Prostate gland (tissue), 2 donors: ENCODE measurements around the gene MSI1. TPM values are rescaled to one million over a fixed set of nuclear protein-coding genes. Genes with fewer than 3 reads are reported as not detected.

Experiments used
- DNase-seq: peaks from one replicate; pipeline ENCODE4 v3.0.0-alpha.2; 2019; ENCODE audit warnings: low spot score
- H3K27ac ChIP-seq, 2 donors: fragments of 200-600 bp; sonication (generic); 2 replicates each; pipeline ENCODE4 v1.5.1; 2017 to 2019
- H3K27me3 ChIP-seq: fragments of 200-600 bp; sonication (generic); replicated peaks from 2 replicates; pipeline ENCODE4 v1.5.1; 2019; ENCODE audit not compliant: insufficient read depth
- H3K36me3 ChIP-seq, 2 donors: fragments of 200-600 bp; sonication (generic); 1 replicate in 1 of 2; 2 replicates in 1 of 2; pipeline versions ENCODE4 v1.5.1 to v1.8.1; 2017 to 2019
- H3K4me1 ChIP-seq: fragments of 200-600 bp; sonication (generic); replicated peaks from 2 replicates; pipeline ENCODE4 v1.5.1; 2019
- H3K4me3 ChIP-seq, 2 donors: fragments of 200-600 bp; sonication (generic); 2 replicates each; pipeline ENCODE4 v1.5.1; 2017 to 2019
- H3K9me3 ChIP-seq: fragments of 200-600 bp; sonication (generic); 2 replicates; pipeline ENCODE4 v1.5.1; 2017
- CTCF ChIP-seq, 4 experiments: fragments of 200-600 bp in 2 of 4; fragments of 450-650 bp in 2 of 4; sonication (generic) in 2 of 4; IDR thresholded peaks; 1 replicate in 3 of 4; 2 replicates in 1 of 4; pipeline ENCODE4 v1.5.1; 2016 to 2019; ENCODE audit warnings: antibody characterized with exemption in 4 of 4, mild to moderate bottlenecking in 2 of 4, moderate library complexity in 2 of 4
- POLR2A ChIP-seq: fragments of 450-650 bp; IDR thresholded peaks from one replicate; pipeline ENCODE4 v1.6.1; 2016; ENCODE audit warnings: antibody characterized with exemption, mild to moderate bottlenecking
- POLR2AphosphoS5 ChIP-seq: sonication (generic); formaldehyde crosslinking; IDR thresholded peaks from one replicate; pipeline ENCODE4 v1.6.1; 2017; ENCODE audit warnings: antibody characterized with exemption
- WGBS: methylation state at CpG from one replicate; pipeline ENCODE4 v1.1.5; 2018; 5-methylcytosine and 5-hydroxymethylcytosine counted together
- intact Hi-C: fragments of 100-400 bp; cut with DNase I; formaldehyde crosslinking; loops from one replicate; pipeline ENCODE4 v1.14.2; 2022
- total RNA-seq, 2 donors: library from RNA; depleted of rRNA; stranded (reverse); fragments of >200 nt; gene quantifications; one replicate each; pipeline ENCODE4 v1.1.0, GENCODE V29; 2016

MSI1 gene
- total RNA-seq, 2 donors from 2014 or later: 1.7 to 8.2 TPM

GRCh38 chr12:120366845-120367232 lies 2.1 kb downstream of the MSI1 start:
- TF ChIP-seq POLR2A: no peak
- TF ChIP-seq POLR2AphosphoS5: no peak
- no peak for TF ChIP-seq CTCF (IDR thresholded peaks at IDR 0.05)
- H3K36me3 ChIP-seq: no peaks in the 10 kb centered on the region
- H3K4me1 ChIP-seq: peaks cover 7% of the 10 kb centered on the region
- intact Hi-C loops: no loop called here
- H3K27me3 ChIP-seq: no peaks in the 10 kb centered on the region
- WGBS: 79% methylated on average over 7 of the region's 7 CpGs
- no peaks in the 10 kb centered on the region for H3K9me3 ChIP-seq
- H3K27ac ChIP-seq: no peak overlapping the region
- no peak for DNase-seq
- H3K4me3 ChIP-seq: no peak overlapping the region

- intact Hi-C loops: no loop called here
- Histone ChIP-seq H3K4me1 (peaks cover 7% of the 10 kb centered on the region), H3K27ac (no peak overlapping the region), H3K27me3 (no peaks in the 10 kb centered on the region), H3K9me3 (no peaks in the 10 kb centered on the region), H3K36me3 (no peaks in the 10 kb centered on the region), H3K4me3 (no peak overlapping the region)
- TF ChIP-seq POLR2A (no peak), POLR2AphosphoS5 (no peak), CTCF (IDR thresholded peaks at IDR 0.05) (no peak)
- no peak for DNase-seq
- 83% methylated on average over 7 of the region's 7 CpGs for WGBS
Observed at GRCh38 chr12:120366341-120366705, 2.6 kb downstream of the MSI1 start.

- intact Hi-C loops: no loop called here
- Histone ChIP-seq H3K4me3 (no peak overlapping the region), H3K4me1 (peaks cover 7% of the 10 kb centered on the region), H3K27ac (no peak overlapping the region), H3K36me3 (no peaks in the 10 kb centered on the region), H3K27me3 (no peaks in the 10 kb centered on the region), H3K9me3 (no peaks in the 10 kb centered on the region)
- no peak for DNase-seq
- WGBS: 72% methylated on average over 13 of the region's 13 CpGs
- TF ChIP-seq CTCF (IDR thresholded peaks at IDR 0.05) (no peak), POLR2AphosphoS5 (no peak), POLR2A (no peak)
Observed at GRCh38 chr12:120365675-120366340, 3.2 kb downstream of the MSI1 start.

- Histone ChIP-seq H3K36me3 (no peaks in the 10 kb centered on the region), H3K4me1 (peaks cover 1% of the 10 kb centered on the region), H3K4me3 (no peak overlapping the region), H3K9me3 (no peaks in the 10 kb centered on the region), H3K27ac (no peak overlapping the region), H3K27me3 (no peaks in the 10 kb centered on the region)
- DNase-seq: no peak
- intact Hi-C loops: no loop called here
- TF ChIP-seq POLR2AphosphoS5 (no peak), POLR2A (no peak), CTCF (IDR thresholded peaks at IDR 0.05) (no peak)
- WGBS: 76% methylated on average over 6 of the region's 6 CpGs
Observed at GRCh38 chr12:120364487-120364886, 4.5 kb downstream of the MSI1 start.

GRCh38 chr12:120363274-120363855 lies 5.6 kb downstream of the MSI1 start:
- Histone ChIP-seq H3K9me3 (no peaks in the 10 kb centered on the region), H3K27ac (no peak overlapping the region), H3K27me3 (no peaks in the 10 kb centered on the region), H3K36me3 (no peaks in the 10 kb centered on the region), H3K4me1 (no peaks in the 10 kb centered on the region), H3K4me3 (no peak overlapping the region)
- no peak for TF ChIP-seq POLR2A
- no peak for TF ChIP-seq CTCF (IDR thresholded peaks at IDR 0.05)
- no peak for TF ChIP-seq POLR2AphosphoS5
- 76% methylated on average over 9 of the region's 9 CpGs for WGBS
- intact Hi-C loops: no loop called here
- DNase-seq: no peak
